Skin epidermis (tissue), 12 donors: ENCODE results near the gene TMPRSS11D.

Experiments used
- H3K27ac ChIP-seq, 21 experiments: fragments of 200-600 bp; sonication (generic) in 11 of 21; one replicate each; pipeline ENCODE4 v1.5.0; 2020; ENCODE audit warnings: mild to moderate bottlenecking in 3 of 21, inconsistent platforms in 2 of 21, moderate library complexity in 2 of 21
- H3K4me3 ChIP-seq, 7 experiments: fragments of 200-600 bp; sonication (generic) in 2 of 7; one replicate each; pipeline ENCODE4 v1.5.0; 2020; ENCODE audit warnings: inconsistent platforms in 2 of 7, mild to moderate bottlenecking in 2 of 7, moderate library complexity in 1 of 7

The TMPRSS11D gene

GRCh38 chr4:67779631-67780030, 104.2 kb downstream of the TMPRSS11D start:
- Histone ChIP-seq H3K4me3 (no peak overlapping the region), H3K27ac (no peak overlapping the region)

- Histone ChIP-seq H3K27ac (no peak overlapping the region), H3K4me3 (no peak overlapping the region)
Measured at GRCh38 chr4:67776746-67777145, 107.1 kb downstream of the TMPRSS11D start.
